Measurements from ENCODE around the gene ZHX3. TPM values are rescaled to one million over a fixed set of nuclear protein-coding genes. Genes with fewer than 3 reads are reported as not detected.

Gene ZHX3
- total RNA-seq, 1 donor, result 36.6 TPM

DNA sequence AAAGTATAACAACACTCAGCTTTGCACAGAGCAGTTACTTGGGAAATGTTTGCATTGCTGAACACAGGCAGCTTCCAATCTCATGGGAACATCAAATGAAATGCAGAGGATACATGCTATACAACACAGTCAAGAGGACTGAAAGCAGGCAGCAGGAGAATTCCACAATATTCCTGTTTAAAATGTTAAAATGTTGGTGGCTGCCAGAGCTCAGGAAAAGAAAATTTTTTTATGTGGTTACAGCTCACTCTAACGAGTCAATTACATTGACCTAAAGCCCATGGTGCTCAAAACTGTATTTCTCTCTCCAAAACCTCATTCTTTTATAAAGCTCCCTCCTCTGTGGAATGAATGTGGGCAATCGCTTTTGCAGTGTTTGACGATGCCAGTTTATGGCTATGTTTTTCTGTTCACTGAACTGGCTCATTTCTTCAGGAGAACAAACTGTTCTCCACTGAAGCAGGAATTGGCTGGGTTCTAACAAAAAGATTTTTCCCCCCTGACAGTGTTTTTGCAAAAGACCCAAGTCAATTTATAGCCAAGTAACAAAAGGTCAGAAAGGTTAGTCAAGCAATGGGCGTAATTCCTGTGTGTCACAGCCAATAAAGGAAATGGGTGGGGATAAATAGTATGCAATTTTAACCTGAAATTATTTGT, 69.0 kb downstream of the ZHX3 start:
- Histone ChIP-seq H3K27me3 (ENCODE audit: insufficient read depth, low read length) (no peaks in the 10 kb centered on the region), H4K20me1 (ENCODE audit: insufficient read depth, low read length) (peaks cover 6% of the 10 kb centered on the region), H3K27ac (ENCODE audit: low read depth, low read length) (peak overlapping the region; percentile 91), H3K4me2 (ENCODE audit: insufficient read depth, low read length) (peak overlapping the region; percentile 60), H3K4me3 (ENCODE audit: insufficient read depth, low read length) (peak overlapping the region; percentile 16), H3K36me3 (ENCODE audit: insufficient read depth, low read length) (no peaks in the 10 kb centered on the region), H3K79me2 (ENCODE audit: insufficient read depth, low read length) (peaks cover 62% of the 10 kb centered on the region), H3K9me3 (ENCODE audit: low read depth, low read length) (no peaks in the 10 kb centered on the region), H2AFZ (ENCODE audit: low read length) (no peak overlapping the region), H3K4me1 (ENCODE audit: insufficient read depth, low read length) (peaks cover 29% of the 10 kb centered on the region)
- TF ChIP-seq, protein P1, sequence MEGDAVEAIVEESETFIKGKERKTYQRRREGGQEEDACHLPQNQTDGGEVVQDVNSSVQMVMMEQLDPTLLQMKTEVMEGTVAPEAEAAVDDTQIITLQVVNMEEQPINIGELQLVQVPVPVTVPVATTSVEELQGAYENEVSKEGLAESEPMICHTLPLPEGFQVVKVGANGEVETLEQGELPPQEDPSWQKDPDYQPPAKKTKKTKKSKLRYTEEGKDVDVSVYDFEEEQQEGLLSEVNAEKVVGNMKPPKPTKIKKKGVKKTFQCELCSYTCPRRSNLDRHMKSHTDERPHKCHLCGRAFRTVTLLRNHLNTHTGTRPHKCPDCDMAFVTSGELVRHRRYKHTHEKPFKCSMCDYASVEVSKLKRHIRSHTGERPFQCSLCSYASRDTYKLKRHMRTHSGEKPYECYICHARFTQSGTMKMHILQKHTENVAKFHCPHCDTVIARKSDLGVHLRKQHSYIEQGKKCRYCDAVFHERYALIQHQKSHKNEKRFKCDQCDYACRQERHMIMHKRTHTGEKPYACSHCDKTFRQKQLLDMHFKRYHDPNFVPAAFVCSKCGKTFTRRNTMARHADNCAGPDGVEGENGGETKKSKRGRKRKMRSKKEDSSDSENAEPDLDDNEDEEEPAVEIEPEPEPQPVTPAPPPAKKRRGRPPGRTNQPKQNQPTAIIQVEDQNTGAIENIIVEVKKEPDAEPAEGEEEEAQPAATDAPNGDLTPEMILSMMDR (IDR thresholded peaks at IDR 0.05; ENCODE audit: extremely low read depth, low read depth, low read length), result no peak
- no peak for DNase-seq (ENCODE audit: insufficient read length, low spot score, missing footprints)

DNA sequence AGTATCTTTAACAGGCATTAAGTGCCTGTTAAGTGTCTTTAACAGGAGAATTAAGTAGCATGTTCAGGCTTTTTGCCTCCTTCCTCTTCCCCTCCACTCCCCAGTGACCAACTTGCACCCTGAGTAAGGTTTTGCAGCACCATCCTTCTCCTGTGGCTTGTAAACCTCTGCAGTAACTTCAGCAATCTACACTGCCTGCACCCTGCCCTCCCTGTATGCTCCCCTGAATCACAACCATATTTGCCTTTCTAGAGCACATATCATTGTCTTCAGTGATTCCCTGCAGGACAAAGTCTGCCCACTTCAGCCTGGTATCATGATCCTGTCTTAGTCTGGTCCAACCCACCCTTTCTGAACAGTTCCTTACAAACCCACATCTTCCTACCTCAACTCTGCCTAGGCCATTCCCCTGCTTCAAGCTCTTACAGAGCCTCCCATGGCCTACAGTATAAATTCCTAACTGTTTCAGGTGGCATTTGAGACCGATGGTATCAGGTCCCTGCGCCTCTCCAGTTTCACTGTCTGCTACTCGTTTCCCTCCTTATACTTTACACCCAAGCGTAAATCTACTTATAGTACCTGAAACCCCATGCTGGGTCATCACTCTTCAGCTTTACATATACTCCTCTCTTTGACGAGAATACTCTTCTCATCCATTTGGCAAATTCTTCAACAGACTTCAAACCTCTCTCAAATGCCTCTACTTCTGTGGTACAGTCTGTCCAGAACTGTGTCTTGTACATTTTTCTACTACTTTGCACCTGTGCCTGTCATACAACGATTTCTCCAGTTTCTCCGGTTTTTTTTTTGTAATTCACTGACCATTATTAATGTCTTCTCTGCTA, 69.8 kb downstream of the ZHX3 start:
- Histone ChIP-seq H3K79me2 (ENCODE audit: insufficient read depth, low read length) (peaks cover 64% of the 10 kb centered on the region), H3K4me3 (ENCODE audit: insufficient read depth, low read length) (peak overlapping the region; percentile 16), H3K36me3 (ENCODE audit: insufficient read depth, low read length) (no peaks in the 10 kb centered on the region), H2AFZ (ENCODE audit: low read length) (no peak overlapping the region), H4K20me1 (ENCODE audit: insufficient read depth, low read length) (peaks cover 6% of the 10 kb centered on the region), H3K27ac (ENCODE audit: low read depth, low read length) (peak overlapping the region; percentile 91), H3K4me1 (ENCODE audit: insufficient read depth, low read length) (peaks cover 29% of the 10 kb centered on the region), H3K4me2 (ENCODE audit: insufficient read depth, low read length) (peak overlapping the region; percentile 60), H3K9me3 (ENCODE audit: low read depth, low read length) (no peaks in the 10 kb centered on the region), H3K27me3 (ENCODE audit: insufficient read depth, low read length) (no peaks in the 10 kb centered on the region)
- DNase-seq (ENCODE audit: insufficient read length, low spot score, missing footprints), result no peak
- TF ChIP-seq, protein P1 (IDR thresholded peaks at IDR 0.05; ENCODE audit: extremely low read depth, low read depth, low read length), result no peak

DNA sequence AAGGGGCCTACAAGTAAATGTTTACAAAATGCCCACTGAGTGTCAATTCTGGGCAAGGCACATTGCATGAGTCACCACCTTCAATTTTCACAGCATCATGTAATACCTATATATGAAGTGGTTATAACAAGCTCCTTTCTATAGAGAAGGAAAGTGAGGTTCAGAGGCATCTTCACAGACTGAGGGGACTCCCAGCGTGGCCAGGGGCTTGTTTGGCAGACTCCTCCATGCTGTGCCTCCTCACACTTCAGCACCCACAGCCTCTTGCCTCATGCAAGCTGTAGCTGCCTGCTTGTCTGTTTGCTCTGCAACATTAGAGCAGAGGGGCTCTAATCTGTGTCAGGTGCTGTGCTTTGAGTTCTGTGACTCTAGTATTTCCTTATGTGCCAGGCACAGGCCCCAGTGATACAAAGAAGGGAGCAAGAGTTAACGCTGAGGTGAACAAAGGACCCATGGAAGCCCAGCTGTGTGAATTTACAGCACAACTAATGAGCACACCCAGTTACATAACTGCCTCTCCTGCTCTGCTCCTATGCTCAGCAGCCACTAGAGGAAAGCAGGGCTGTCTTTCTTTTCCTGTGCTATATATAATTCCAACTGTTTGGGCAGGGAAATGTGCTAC, 72.3 kb downstream of the ZHX3 start:
- H3K27ac ChIP-seq (ENCODE audit: low read depth, low read length), result no peak overlapping the region
- no peaks in the 10 kb centered on the region for H3K9me3 ChIP-seq (ENCODE audit: low read depth, low read length)
- no peaks in the 10 kb centered on the region for H3K27me3 ChIP-seq (ENCODE audit: insufficient read depth, low read length)
- no peak for DNase-seq (ENCODE audit: insufficient read length, low spot score, missing footprints)
- TF ChIP-seq, protein P1 (IDR thresholded peaks at IDR 0.05; ENCODE audit: extremely low read depth, low read depth, low read length), result no peak
- no peak overlapping the region for H3K4me2 ChIP-seq (ENCODE audit: insufficient read depth, low read length)
- peaks cover 63% of the 10 kb centered on the region for H3K79me2 ChIP-seq (ENCODE audit: insufficient read depth, low read length)
- H3K4me1 ChIP-seq (ENCODE audit: insufficient read depth, low read length), result peaks cover 29% of the 10 kb centered on the region
- H3K36me3 ChIP-seq (ENCODE audit: insufficient read depth, low read length), result no peaks in the 10 kb centered on the region
- peaks cover 6% of the 10 kb centered on the region for H4K20me1 ChIP-seq (ENCODE audit: insufficient read depth, low read length)
- H3K4me3 ChIP-seq (ENCODE audit: insufficient read depth, low read length), result no peak overlapping the region
- H2AFZ ChIP-seq (ENCODE audit: low read length), result no peak overlapping the region

DNA sequence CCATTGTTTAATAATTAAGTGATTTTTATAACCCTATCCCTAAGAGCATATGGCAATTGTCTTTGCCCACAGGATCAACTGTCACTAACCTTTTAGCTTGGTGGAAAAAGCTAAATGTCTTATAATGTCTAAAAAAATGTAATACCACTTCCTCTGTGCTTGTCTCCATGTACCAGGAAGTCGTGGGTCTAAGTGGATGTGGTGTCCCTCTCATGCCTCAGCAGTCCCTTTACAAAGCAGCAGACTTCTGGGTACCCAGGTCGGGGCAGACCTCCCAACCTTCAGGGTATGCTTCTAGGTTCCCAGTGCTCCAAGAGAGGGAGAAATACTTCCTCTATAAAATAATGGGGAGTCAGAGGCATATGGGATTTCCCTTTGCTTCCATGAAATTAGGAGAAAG, 74.7 kb downstream of the ZHX3 start:
- Histone ChIP-seq H3K27ac (ENCODE audit: low read depth, low read length) (no peak overlapping the region), H3K4me3 (ENCODE audit: insufficient read depth, low read length) (no peak overlapping the region), H4K20me1 (ENCODE audit: insufficient read depth, low read length) (peaks cover 6% of the 10 kb centered on the region), H3K4me1 (ENCODE audit: insufficient read depth, low read length) (peaks cover 5% of the 10 kb centered on the region), H2AFZ (ENCODE audit: low read length) (no peak overlapping the region), H3K79me2 (ENCODE audit: insufficient read depth, low read length) (peaks cover 69% of the 10 kb centered on the region), H3K9me3 (ENCODE audit: low read depth, low read length) (no peaks in the 10 kb centered on the region), H3K27me3 (ENCODE audit: insufficient read depth, low read length) (no peaks in the 10 kb centered on the region), H3K4me2 (ENCODE audit: insufficient read depth, low read length) (no peak overlapping the region), H3K36me3 (ENCODE audit: insufficient read depth, low read length) (no peaks in the 10 kb centered on the region)
- DNase-seq (ENCODE audit: insufficient read length, low spot score, missing footprints), result no peak
- TF ChIP-seq, protein P1 (IDR thresholded peaks at IDR 0.05; ENCODE audit: extremely low read depth, low read depth, low read length), result no peak
